Measurements from ENCODE around the gene AMH.

DNA sequence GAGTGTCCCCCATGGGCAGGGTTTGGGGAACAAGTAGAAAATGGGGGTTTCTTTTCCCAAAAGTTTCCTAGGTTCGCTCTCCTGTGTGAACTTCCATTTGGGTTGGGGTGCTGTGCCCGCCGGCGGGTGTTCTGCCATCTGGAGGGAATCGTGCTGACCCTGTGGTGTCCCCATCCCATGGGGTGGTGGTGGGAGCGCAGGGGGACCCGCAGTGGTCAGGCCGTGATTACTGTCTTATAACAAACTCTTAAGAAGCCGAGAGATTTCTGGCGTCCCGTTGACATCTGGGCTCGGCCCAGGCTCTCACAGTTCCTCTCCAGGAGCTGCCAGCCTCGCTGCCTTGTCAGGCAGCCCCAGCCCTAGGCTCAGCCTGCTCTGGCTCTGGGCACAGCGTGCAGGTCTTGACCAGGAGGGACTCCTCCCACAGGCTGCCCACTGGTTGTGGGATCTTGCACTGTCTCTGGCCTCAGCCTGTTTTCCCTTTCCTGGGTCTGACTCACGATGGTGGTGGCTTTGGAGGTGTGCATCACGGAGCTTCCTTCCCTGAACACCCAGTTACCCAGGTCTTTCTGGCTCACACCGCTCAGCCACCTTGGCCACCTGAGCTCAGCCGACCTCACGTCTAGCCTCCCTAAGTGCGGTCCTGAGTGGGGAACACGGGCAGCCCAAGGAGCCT is 47.5 kb upstream of the AMH start:
- TF ChIP-seq, protein P1, sequence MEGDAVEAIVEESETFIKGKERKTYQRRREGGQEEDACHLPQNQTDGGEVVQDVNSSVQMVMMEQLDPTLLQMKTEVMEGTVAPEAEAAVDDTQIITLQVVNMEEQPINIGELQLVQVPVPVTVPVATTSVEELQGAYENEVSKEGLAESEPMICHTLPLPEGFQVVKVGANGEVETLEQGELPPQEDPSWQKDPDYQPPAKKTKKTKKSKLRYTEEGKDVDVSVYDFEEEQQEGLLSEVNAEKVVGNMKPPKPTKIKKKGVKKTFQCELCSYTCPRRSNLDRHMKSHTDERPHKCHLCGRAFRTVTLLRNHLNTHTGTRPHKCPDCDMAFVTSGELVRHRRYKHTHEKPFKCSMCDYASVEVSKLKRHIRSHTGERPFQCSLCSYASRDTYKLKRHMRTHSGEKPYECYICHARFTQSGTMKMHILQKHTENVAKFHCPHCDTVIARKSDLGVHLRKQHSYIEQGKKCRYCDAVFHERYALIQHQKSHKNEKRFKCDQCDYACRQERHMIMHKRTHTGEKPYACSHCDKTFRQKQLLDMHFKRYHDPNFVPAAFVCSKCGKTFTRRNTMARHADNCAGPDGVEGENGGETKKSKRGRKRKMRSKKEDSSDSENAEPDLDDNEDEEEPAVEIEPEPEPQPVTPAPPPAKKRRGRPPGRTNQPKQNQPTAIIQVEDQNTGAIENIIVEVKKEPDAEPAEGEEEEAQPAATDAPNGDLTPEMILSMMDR (conservative IDR thresholded peaks at IDR 0.05 in 1 of 2, IDR thresholded peaks at IDR 0.05 in 1 of 2; ENCODE audit: extremely low read depth in 1 of 2, insufficient read depth in 1 of 2, low read depth in 1 of 2, low read length in 2 of 2): no peak
- no peak for TF ChIP-seq EZH2 (IDR thresholded peaks at IDR 0.05; ENCODE audit: borderline replicate concordance, low read length)

All from mammary epithelial cell (primary cell).